ENCODE results near the gene ASTN2. TPM values are rescaled to one million over a fixed set of nuclear protein-coding genes. Genes with fewer than 3 reads are reported as not detected.

Gene ASTN2
- total and polyA plus RNA-seq, 12 donors, result 1.9 to 11.1 (median 4.0) TPM

- Histone ChIP-seq H3K4me3 (peak overlapping the region; percentile 69 to 82 (median 77)), H3K4me1 (peaks cover 5 to 46% (median 25%) of the 10 kb centered on the region in 9 donors), H3K27me3 (peaks cover 0 to 6% (median 0%) of the 10 kb centered on the region in 7 donors), H3K36me3 (no peaks in the 10 kb centered on the region), H3K27ac (peak overlapping the region in 8 of 10 donors; percentile 71 to 91 (median 83)), H3K9me3 (peaks cover 0 to 10% (median 0%) of the 10 kb centered on the region in 11 donors)
- DNase-seq (no peak), ATAC-seq (peak in 7 of 8 donors; percentile 1 to 48 (median 11))
- WGBS, 2 donors, result 18% methylated on average over 7 of the region's 7 CpGs
- no peak for TF ChIP-seq CTCF (IDR thresholded peaks at IDR 0.05)
- intact Hi-C loops (cut with DNase I), result no loop called here
These were observed 727.1 kb downstream of the ASTN2 start for GRCh38 chr9:116687754-116688135.

GRCh38 chr9:116687074-116687753 lies 727.6 kb downstream of the ASTN2 start, which contains the start of gene TRIM32:
Gene TRIM32, plus strand, starts transcription at chr9:116687305. Its CDS starts 10,438 bp downstream, at chr9:116697743.
- ATAC-seq (peak; percentile 98 to 99 (median 99)), DNase-seq (peak; percentile 93 to 96)
- H3K4me1 ChIP-seq, result peaks cover 5 to 41% (median 21%) of the 10 kb centered on the region in 9 donors
- no peak for TF ChIP-seq CTCF (IDR thresholded peaks at IDR 0.05)
- peaks cover 0 to 6% (median 0%) of the 10 kb centered on the region in 7 donors for H3K27me3 ChIP-seq
- H3K36me3 ChIP-seq, result no peaks in the 10 kb centered on the region
- peak within 1 kb of the TSS; percentile 69 to 82 (median 77) for H3K4me3 ChIP-seq
- WGBS, 2 donors, result 0 to 1% methylated on average over 51 to 54 of the region's 54 CpGs
- H3K27ac ChIP-seq, result peak within 1 kb of the TSS; percentile 60 to 91 (median 82)
- H3K9me3 ChIP-seq, result peaks cover 0 to 12% (median 0%) of the 10 kb centered on the region in 11 donors
- intact Hi-C loops (cut with DNase I), result no loop called here

DNA sequence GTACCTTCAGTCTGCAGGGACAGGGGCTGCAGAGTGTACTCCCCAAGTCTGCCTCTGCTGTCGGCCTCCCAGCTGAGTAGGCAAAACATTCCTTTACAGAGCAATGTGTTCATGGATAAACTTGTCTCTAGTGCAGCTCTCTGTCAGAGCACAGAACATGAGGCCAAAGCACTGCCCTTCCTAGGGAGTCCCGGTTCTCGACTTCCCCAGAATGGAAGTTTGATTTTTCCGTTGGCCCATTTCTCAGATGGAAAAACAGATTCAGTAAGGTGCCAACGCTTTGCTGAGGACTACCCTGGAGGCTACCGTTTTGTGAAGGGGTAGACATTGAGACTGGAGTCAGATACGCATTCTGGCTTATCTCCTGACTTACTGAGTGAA lies 728.2 kb downstream of the ASTN2 start:
- H3K4me1 ChIP-seq, result peaks cover 5 to 37% (median 21%) of the 10 kb centered on the region in 9 donors
- peak; percentile 4 to 56 (median 48) for ATAC-seq
- 6 to 7% methylated on average over 7 of the region's 7 CpGs for WGBS, 2 donors

GRCh38 chr9:116686135-116686534 lies 728.7 kb downstream of the ASTN2 start:
- H3K36me3 ChIP-seq, result no peaks in the 10 kb centered on the region
- no peak for TF ChIP-seq CTCF (IDR thresholded peaks at IDR 0.05)
- DNase-seq (no peak), ATAC-seq (no peak)
- peaks cover 5 to 37% (median 21%) of the 10 kb centered on the region in 9 donors for H3K4me1 ChIP-seq
- H3K9me3 ChIP-seq, result peaks cover 0 to 14% (median 0%) of the 10 kb centered on the region in 11 donors
- peak overlapping the region in 2 of 10 donors; percentile 87 to 91 for H3K27ac ChIP-seq
- H3K27me3 ChIP-seq, result peaks cover 0 to 6% (median 0%) of the 10 kb centered on the region in 7 donors
- intact Hi-C loops (cut with DNase I), result no loop called here
- peak overlapping the region in 7 of 10 donors; percentile 69 to 82 (median 77) for H3K4me3 ChIP-seq

More for the DNA sequence above, 728.2 kb downstream of the ASTN2 start:
- Histone ChIP-seq H3K27ac (peak overlapping the region; percentile 60 to 91 (median 82)), H3K4me3 (peak overlapping the region; percentile 69 to 82 (median 77)), H3K27me3 (peaks cover 0 to 6% (median 0%) of the 10 kb centered on the region in 7 donors), H3K9me3 (peaks cover 0 to 14% (median 0%) of the 10 kb centered on the region in 11 donors), H3K36me3 (no peaks in the 10 kb centered on the region)
- intact Hi-C loops (cut with DNase I), result no loop called here
- DNase-seq, result no peak
- no peak for TF ChIP-seq CTCF (IDR thresholded peaks at IDR 0.05)
